ENCODE results near the gene DSG4.
A peak's percentile ranks its signal among the peaks of the same experiment; 100 is the strongest.

Gene DSG4

GRCh38 chr18:31410716-31411483 lies 34.3 kb downstream of the DSG4 start:
- no peak for DNase-seq (ENCODE audit: low read depth)

DNA sequence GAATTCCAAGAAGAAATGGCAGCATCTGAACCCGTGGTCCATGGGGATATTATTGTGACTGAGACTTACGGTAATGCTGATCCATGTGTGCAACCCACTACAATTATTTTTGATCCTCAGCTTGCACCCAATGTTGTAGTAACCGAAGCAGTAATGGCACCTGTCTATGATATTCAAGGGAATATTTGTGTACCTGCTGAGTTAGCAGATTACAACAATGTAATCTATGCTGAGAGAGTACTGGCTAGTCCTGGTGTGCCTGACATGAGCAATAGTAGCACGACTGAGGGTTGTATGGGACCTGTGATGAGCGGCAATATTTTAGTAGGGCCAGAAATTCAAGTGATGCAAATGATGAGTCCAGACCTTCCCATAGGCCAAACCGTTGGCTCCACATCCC lies 36.6 kb downstream of the DSG4 start:
- no peak for DNase-seq (ENCODE audit: low read depth)

DNA sequence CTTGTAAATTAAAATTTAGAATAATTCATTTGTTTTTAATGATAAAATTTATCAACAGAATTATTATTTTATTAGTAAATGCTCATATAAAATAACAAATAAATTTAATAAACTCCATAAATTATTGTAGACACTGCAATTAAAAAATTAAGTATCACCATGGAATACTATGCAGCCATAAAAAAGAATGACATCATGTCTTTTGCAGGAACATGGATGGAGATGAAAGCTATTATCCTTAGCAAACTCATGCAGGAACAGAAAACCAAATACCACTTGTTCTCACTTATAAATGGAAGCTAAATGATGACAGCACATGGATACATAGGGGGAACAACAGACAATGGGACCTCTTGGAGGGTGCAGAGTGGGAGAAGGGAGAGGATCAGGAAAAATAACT lies 41.3 kb downstream of the DSG4 start:
- no peak for DNase-seq (ENCODE audit: low read depth)

DNA sequence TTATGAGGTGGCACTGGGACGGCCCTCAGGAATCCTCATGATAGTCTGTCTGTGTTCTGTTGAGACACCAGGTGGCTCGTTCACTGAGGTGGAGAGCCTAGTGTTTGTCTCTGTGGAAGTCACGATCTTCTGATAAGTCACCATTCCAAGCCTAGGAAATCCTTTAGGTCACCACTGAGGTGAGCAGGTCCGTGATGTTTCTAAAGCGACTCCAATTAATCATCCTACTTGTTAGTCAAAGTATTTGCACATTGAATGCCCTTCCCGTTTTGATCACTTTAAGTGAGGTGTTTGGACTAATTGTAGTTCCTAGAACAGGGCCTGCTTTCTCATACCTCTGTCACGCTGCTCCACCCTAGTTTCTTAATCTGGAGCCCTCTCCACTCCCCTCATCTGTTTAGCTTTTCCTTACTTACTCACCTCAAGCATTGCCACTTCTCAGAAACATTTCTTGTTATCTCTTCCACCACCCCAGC lies 42.9 kb downstream of the DSG4 start:
- DNase-seq (ENCODE audit: low read depth): no peak

GRCh38 chr18:31420032-31420431 lies 43.5 kb downstream of the DSG4 start:
- DNase-seq (ENCODE audit: low read depth): no peak

DNA sequence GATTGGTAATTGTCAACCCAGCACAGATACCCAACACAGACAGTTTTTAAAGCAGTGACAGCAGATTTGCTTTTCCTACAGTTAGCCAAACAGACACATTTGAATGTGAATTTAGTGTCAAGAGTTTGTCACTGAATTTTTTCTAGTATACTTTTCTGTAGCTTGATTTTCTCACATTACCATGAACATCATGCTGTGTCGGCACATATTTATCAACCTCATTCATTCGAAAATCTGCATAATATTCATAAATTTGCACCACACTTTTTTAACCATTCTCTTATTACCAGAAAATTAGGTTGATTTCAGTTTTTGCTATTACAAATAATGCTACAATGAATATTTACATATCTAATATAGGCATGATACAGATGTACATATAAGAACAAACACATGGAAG lies 43.9 kb downstream of the DSG4 start:
- no peak for DNase-seq (ENCODE audit: low read depth)

- DNase-seq (ENCODE audit: low read depth): peak; percentile 4
Observed at GRCh38 chr18:31424383-31424988, 47.9 kb downstream of the DSG4 start.

DNA sequence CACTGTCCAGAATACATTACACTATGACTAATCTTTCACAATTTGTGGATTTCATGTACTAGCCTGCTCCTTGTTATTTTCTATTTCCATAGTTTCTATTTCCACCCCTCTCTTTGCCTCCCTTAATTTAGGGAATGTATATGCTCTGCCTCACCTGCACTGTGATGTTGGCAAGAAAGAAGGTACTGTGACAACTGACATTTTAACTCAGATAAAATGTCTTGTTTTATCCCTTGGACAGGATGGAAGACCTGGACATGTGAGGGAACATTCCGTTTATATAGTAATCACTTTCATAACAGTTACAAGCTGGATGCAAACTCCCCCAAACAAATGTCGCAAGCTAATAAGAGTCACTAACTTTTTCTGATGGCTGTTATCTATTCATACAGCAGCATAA lies 49.4 kb downstream of the DSG4 start:
- no peak for DNase-seq (ENCODE audit: low read depth)

- no peak for DNase-seq (ENCODE audit: low read depth)
Observed at GRCh38 chr18:31426871-31427406, 50.4 kb downstream of the DSG4 start.

- DNase-seq (ENCODE audit: low read depth): no peak
Observed at GRCh38 chr18:31428211-31428610, 51.6 kb downstream of the DSG4 start.

- DNase-seq (ENCODE audit: low read depth): no peak
Observed at GRCh38 chr18:31429623-31430022, 53.0 kb downstream of the DSG4 start.

DNA sequence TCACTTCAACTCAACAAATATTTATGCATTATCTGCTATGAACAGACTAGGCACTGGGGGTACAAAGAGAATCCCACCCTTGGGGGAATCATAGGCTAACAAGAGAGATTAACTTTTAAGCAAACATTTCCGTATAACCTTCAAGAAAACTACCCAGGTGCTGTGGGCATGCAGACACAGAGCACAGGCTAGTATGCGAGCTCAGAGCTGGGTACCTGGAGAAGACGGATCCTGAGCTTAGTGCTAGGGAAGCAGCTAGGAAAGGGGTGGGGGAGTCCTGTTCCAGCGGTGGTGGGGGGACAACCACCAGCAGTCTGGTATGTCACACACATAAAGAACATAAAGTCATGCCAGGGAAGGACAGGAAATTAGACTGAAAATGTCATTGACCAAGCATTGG lies 53.5 kb downstream of the DSG4 start:
- no peak for DNase-seq (ENCODE audit: low read depth)

GRCh38 chr18:31430554-31430953 lies 54.0 kb downstream of the DSG4 start:
- no peak for DNase-seq (ENCODE audit: low read depth)

- no peak for DNase-seq (ENCODE audit: low read depth)
Observed at GRCh38 chr18:31432316-31432715, 55.7 kb downstream of the DSG4 start.

DNA sequence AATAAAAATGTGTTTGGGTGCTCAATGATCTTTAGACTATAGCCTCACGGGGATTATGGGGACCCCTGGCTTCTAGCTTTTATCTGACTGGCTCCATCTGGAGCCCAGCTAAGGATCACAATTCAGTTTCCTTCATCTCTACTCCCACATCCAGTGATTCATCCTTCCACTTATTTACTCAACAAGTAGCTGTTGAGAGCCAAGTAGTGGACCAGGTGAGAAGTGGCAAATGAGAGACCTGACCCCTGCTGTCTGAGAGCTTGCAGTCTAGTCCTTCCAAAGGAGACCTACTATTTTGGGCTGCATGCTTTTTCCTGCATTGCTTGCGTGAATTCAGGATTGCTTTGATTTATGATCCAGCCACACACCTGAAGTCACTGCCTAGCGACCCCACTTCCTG lies 60.2 kb downstream of the DSG4 start:
- no peak for DNase-seq (ENCODE audit: low read depth)

DNA sequence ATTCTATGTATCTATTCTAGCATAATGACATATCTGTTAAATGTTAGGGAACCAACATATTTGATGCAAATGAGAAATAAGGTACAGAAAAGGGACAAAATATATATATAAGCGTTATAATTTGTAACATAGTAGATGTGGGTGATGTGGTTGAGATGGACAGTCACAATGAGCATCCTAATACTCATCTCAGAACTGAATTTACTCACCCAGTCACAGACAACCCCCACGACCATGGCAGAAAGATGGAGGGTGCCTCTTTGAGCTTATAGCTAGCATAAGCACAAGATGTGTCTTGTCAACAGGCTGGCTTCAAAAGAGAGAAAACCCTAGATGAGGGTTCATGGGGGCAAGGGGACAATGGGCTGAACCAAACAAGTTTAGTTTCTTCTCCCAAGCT lies 61.8 kb downstream of the DSG4 start:
- DNase-seq (ENCODE audit: low read depth): no peak

DNA sequence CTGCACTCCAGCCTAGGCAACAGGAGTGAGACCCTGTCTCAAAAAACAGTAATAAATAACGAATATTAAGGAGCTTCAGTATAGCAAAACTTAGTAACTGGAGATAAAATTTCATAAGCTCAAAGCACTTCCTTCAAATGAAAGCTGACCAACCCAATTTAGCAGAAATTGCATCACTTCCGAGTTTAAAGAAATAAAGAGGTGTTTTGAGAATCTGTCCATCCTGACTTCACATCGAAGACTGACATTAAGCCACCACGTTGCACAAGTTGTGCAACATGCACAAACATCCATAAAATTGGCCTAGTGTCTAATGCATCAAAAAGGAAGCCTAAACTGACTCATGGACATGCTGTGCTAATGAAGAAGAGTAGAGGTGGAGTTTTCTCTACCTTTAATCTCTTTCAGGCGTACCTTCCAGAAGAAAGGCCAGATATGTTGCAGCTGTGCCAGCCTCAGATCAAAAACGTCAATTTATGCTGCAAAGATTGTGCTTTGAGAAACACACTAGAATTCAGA lies 63.3 kb downstream of the DSG4 start:
- DNase-seq (ENCODE audit: low read depth): no peak

DNA sequence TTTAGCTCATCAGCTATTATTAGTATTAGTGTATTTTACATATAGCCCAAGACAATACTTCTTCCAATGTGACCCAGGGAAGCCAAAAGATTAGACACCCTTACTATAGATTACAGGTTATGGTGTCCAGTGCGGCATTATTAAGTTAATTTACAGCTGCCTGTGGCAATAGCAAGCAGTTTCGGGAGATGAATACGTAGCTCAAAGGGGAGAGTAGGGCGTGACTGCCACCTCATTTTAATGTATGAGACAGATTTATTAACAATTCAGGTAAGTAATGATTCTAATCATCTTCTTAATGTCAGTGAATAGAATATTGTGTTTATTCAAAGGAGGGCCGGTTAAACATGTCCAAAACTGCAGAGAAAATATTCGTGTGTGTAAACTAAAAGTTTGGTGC lies 64.2 kb downstream of the DSG4 start:
- no peak for DNase-seq (ENCODE audit: low read depth)

DNA sequence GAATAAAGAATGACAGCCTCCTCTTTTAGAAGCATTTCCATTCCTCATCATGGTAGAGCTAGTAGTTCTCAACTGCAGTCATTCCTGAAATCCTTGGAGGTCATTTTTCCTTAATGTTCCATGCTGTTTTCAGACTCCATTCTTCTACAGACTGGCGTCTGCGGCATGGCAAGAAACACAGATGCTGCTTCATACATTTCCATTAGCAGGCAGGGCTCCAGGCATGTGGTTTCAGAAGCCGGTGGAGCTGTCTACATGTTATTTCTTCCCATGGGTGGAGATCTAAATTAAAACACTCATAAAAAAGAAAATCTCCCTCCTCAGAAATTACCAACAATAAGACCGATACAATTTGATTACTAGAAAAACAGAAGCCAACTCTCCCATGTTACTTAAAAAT lies 64.9 kb downstream of the DSG4 start:
- no peak for DNase-seq (ENCODE audit: low read depth)

DNA sequence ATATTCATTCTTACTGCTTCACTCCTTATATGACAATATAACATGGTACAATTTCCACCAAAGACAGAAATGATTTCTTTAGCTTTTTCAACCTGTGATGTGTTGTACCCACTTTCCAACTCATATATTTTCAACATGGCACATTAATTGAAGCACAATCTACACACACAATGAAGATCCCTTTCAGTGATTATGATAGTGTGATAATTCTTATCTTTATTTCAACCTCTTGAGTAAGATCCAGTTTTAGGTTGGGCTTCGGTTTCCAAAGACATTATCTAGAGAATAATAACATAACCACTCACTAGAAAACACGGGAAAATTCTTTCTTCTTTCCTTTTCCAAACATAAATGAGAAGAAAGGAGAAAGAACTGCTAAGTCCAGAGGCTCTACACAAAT lies 67.6 kb downstream of the DSG4 start:
- DNase-seq (ENCODE audit: low read depth): no peak

DNA sequence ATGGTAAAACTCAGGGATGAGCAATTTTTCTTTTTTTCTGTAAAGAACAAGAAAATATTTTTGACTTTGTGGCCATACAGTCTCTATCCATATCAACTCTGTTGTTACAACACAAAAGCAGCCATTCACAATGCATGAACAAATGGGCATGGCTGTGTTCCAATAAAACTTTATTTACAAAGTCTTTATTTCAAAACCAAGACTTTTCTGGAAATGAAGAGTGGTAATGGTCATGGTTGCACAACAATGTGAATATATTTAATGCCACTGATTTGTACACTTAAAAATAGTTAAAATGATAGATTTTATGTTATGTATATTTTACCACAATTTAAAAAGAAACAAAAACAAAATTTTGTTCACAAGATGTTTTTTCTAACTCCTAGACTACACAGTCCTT lies 69.3 kb downstream of the DSG4 start:
- no peak for DNase-seq (ENCODE audit: low read depth)

GRCh38 chr18:31446854-31447253 lies 70.3 kb downstream of the DSG4 start:
- DNase-seq (ENCODE audit: low read depth): no peak

DNA sequence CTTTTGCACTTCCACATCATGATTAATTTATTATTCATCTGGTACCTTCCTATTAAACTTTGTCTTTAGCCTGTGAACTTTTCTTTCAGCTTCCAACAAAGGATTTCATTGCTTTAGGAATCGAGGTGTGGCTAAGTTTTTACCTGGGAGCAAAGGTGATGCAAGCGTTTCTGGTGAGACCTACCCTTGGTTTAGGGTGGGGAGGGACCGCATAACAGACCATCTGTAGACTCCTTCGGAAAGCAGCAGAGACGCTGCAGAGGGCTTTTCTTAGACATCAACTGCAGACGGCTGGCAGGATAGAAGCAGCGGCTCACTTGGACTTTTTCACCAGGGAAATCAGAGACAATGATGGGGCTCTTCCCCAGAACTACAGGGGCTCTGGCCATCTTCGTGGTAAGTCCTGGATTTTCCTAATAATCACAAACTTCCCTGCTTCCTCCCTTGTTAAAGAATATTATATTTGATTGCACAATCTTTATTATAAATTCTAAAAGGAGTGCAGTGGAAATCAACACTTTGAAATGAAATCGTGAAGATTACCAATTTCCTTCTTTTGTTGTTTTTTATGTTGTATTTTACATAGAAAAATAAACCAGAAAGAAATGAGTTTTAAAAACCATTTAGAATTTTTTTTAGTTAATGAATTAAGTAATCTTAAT lies 71.1 kb downstream of the DSG4 start, which contains the start of gene DSG3:
Gene DSG3 (plus strand): TSS at position 212 of the 662 bp plus-strand sequence. CDS start 137 bp downstream, at position 349.
- no peak for DNase-seq (ENCODE audit: low read depth)

Data from fibroblast of the conjunctiva (primary cell).